ENCODE results near the gene PROCA1.

DNA sequence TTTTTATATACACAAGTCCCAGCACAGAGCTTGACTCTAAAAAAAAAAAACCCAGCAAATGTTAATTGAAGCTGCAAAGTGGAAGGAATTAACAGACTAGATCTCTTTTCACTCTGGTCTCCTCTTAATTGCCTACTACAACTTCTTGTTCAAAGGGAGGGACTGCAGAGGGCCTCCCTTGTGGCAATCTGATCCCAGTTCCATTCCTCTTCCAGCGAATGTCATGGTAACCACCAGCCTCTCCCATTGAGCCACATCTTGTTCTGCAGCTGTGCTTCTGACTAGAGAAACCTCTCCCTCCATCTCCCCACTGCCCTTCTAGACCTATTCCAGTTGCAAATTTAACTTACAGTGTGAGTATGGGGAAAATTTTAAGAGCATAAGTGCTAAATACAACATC, 43.8 kb downstream of the PROCA1 start:
- TF ChIP-seq EZH2 (IDR thresholded peaks at IDR 0.05; ENCODE audit: borderline replicate concordance, low read length), result no peak
- TF ChIP-seq, protein P1, sequence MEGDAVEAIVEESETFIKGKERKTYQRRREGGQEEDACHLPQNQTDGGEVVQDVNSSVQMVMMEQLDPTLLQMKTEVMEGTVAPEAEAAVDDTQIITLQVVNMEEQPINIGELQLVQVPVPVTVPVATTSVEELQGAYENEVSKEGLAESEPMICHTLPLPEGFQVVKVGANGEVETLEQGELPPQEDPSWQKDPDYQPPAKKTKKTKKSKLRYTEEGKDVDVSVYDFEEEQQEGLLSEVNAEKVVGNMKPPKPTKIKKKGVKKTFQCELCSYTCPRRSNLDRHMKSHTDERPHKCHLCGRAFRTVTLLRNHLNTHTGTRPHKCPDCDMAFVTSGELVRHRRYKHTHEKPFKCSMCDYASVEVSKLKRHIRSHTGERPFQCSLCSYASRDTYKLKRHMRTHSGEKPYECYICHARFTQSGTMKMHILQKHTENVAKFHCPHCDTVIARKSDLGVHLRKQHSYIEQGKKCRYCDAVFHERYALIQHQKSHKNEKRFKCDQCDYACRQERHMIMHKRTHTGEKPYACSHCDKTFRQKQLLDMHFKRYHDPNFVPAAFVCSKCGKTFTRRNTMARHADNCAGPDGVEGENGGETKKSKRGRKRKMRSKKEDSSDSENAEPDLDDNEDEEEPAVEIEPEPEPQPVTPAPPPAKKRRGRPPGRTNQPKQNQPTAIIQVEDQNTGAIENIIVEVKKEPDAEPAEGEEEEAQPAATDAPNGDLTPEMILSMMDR (conservative IDR thresholded peaks at IDR 0.05 in 1 of 2, IDR thresholded peaks at IDR 0.05 in 1 of 2; ENCODE audit: extremely low read depth in 1 of 2, insufficient read depth in 1 of 2, low read depth in 1 of 2, low read length in 2 of 2), result no peak

Data from mammary epithelial cell (primary cell).